Measurements from ENCODE around the gene LHPP.

DNA sequence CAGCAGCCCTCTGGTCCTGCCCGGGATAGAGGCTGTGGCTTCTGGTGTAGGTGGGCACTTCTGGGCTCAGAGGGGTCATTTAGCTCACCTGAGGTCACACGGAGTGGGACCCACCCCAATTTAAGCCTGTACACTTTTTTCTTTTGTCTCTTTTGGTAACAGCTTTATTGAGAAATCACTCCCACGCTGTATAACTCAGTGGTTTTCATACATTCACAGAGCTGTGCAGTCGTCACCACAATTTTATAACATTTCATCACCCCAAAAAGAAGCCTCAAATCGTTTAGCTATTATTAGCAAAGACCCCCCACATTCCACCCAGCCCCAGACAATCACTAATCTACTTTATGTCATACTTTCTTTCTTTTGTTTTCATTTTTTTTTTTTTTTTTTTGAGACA lies 62.3 kb downstream of the LHPP start:
- TF ChIP-seq, protein P1, sequence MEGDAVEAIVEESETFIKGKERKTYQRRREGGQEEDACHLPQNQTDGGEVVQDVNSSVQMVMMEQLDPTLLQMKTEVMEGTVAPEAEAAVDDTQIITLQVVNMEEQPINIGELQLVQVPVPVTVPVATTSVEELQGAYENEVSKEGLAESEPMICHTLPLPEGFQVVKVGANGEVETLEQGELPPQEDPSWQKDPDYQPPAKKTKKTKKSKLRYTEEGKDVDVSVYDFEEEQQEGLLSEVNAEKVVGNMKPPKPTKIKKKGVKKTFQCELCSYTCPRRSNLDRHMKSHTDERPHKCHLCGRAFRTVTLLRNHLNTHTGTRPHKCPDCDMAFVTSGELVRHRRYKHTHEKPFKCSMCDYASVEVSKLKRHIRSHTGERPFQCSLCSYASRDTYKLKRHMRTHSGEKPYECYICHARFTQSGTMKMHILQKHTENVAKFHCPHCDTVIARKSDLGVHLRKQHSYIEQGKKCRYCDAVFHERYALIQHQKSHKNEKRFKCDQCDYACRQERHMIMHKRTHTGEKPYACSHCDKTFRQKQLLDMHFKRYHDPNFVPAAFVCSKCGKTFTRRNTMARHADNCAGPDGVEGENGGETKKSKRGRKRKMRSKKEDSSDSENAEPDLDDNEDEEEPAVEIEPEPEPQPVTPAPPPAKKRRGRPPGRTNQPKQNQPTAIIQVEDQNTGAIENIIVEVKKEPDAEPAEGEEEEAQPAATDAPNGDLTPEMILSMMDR (IDR thresholded peaks at IDR 0.05; ENCODE audit: low read length), result no peak
- no peak for TF ChIP-seq EZH2 (IDR thresholded peaks at IDR 0.05; ENCODE audit: borderline replicate concordance, low read length)
